ENCODE measurements around the gene CAV2.

DNA sequence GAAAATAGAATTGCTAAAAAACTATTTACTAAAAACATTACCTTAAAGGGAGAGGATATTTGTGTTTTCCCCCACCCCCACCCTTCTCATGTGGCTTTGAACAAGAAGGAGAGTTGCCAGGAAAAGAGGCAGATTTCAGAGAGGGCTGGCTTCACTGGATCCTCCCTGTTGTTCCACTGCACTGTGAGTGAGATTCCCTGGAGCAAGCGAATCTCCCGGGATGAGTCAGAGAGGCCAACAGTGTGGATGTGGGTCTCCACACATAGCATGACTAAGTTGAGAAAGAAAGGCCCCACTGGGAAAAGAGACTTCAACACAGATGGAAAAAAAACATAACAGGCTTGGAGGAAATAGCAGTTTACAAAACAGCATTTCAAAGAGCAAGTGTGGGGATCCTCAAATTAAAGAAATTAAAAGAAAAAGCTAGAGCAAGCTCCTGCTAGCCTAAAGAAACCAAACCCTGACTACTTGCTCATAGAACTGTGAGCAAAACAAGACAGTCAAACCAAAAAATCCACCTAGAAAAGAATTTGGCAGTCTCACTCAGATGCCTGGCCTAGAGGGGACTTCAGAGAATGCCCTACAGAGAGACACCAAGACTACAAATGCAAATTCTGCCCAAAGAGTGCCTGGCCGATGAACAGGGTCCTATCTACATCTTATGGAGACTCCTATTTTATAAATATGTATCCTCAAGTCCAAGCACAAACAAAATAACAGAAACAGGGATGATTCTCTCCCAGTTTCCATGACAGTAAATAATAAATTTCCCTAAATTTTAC lies 28.7 kb downstream of the CAV2 start:
- TF ChIP-seq, protein P1, sequence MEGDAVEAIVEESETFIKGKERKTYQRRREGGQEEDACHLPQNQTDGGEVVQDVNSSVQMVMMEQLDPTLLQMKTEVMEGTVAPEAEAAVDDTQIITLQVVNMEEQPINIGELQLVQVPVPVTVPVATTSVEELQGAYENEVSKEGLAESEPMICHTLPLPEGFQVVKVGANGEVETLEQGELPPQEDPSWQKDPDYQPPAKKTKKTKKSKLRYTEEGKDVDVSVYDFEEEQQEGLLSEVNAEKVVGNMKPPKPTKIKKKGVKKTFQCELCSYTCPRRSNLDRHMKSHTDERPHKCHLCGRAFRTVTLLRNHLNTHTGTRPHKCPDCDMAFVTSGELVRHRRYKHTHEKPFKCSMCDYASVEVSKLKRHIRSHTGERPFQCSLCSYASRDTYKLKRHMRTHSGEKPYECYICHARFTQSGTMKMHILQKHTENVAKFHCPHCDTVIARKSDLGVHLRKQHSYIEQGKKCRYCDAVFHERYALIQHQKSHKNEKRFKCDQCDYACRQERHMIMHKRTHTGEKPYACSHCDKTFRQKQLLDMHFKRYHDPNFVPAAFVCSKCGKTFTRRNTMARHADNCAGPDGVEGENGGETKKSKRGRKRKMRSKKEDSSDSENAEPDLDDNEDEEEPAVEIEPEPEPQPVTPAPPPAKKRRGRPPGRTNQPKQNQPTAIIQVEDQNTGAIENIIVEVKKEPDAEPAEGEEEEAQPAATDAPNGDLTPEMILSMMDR (IDR thresholded peaks at IDR 0.05), result no peak
- no peak for TF ChIP-seq POLR2A (IDR thresholded peaks at IDR 0.05)
